CD8-positive, alpha-beta memory T cell (primary cell): ENCODE results near the gene GOLGA6L2. TPM values are rescaled to one million over a fixed set of nuclear protein-coding genes. Genes with fewer than 3 reads are reported as not detected.

Source experiments
- CTCF ChIA-PET: fragments of 350-600 bp; sonication (Branson Sonifier 250); formaldehyde crosslinking; loops from one replicate; lab custom pipeline; 2021; ENCODE audit warnings: antibody characterized with exemption; lab: Charles Lee
- POLR2A ChIA-PET: fragments of 350-600 bp; sonication (Branson Sonifier 250); formaldehyde crosslinking; loops from one replicate; lab custom pipeline; 2021; ENCODE audit warnings: antibody characterized with exemption; lab: Charles Lee
- DNase-seq, 5 donors: peaks; one replicate each; pipeline versions ENCODE4 v3.0.0 to v3.0.0-alpha.2; 2020 to 2022; ENCODE audit warnings: mixed read lengths in 1 of 5
- H3K27ac ChIP-seq: one replicate; pipeline ENCODE4 v1.7.0; 2013; ENCODE audit warnings: low read depth, mild to moderate bottlenecking, low read length, moderate library complexity
- H3K27me3 ChIP-seq: 2 replicates; pipeline ENCODE4 v1.7.0; 2013; ENCODE audit warnings: low read length, mild to moderate bottlenecking; ENCODE audit not compliant: insufficient read depth, poor library complexity, severe bottlenecking
- H3K36me3 ChIP-seq: 2 replicates; pipeline ENCODE4 v1.7.0; 2013; ENCODE audit warnings: mild to moderate bottlenecking, low read length, moderate library complexity; ENCODE audit not compliant: insufficient read depth
- H3K4me1 ChIP-seq: 2 replicates; pipeline ENCODE4 v1.7.0; 2013; ENCODE audit warnings: mild to moderate bottlenecking, low read length, moderate library complexity; ENCODE audit not compliant: insufficient read depth
- H3K4me3 ChIP-seq: 2 replicates; pipeline ENCODE4 v1.7.0; 2013; ENCODE audit warnings: mild to moderate bottlenecking, low read length
- H3K9me3 ChIP-seq: 2 replicates; pipeline ENCODE4 v1.7.0; 2013; ENCODE audit warnings: mild to moderate bottlenecking, low read length
- H3K27ac Mint-ChIP-seq, 8 donors: one replicate each; pipeline ENCODE4 v1.8.0; 2020 to 2021; ENCODE audit warnings: mixed read lengths in 8 of 8, mild to moderate bottlenecking in 6 of 8, inconsistent platforms in 3 of 8, moderate library complexity in 3 of 8
- H3K27me3 Mint-ChIP-seq, 2 donors: one replicate each; pipeline ENCODE4 v1.8.0; 2020 to 2021; ENCODE audit warnings: mixed read lengths in 2 of 2, mild to moderate bottlenecking in 1 of 2, moderate library complexity in 1 of 2
- H3K36me3 Mint-ChIP-seq, 3 donors: one replicate each; pipeline ENCODE4 v1.8.0; 2020 to 2021; ENCODE audit warnings: mixed read lengths in 3 of 3, inconsistent platforms in 1 of 3, mild to moderate bottlenecking in 1 of 3
- H3K4me1 Mint-ChIP-seq, 3 donors: one replicate each; pipeline ENCODE4 v1.8.0; 2020 to 2021; ENCODE audit warnings: mixed read lengths in 3 of 3, inconsistent platforms in 1 of 3, mild to moderate bottlenecking in 1 of 3
- H3K4me3 Mint-ChIP-seq, 7 donors: one replicate each; pipeline ENCODE4 v1.8.0; 2020 to 2021; ENCODE audit warnings: mixed read lengths in 7 of 7, mild to moderate bottlenecking in 6 of 7, moderate library complexity in 4 of 7, inconsistent platforms in 2 of 7
- H3K9me3 Mint-ChIP-seq, 5 donors: one replicate each; pipeline ENCODE4 v1.8.0; 2020 to 2022; ENCODE audit warnings: mixed read lengths in 5 of 5, mild to moderate bottlenecking in 3 of 5, moderate library complexity in 2 of 5, inconsistent platforms in 1 of 5
- polyA plus RNA-seq: library from polyadenylated mRNA; unstranded; fragments of 300-500 nt; fragmentation: Illumina TruSeq; gene quantifications from one replicate; pipeline ENCODE4 v1.2.3, GENCODE V29; 2021
- total RNA-seq, 2 experiments: library from RNA; stranded (reverse); gene quantifications; one replicate each; pipeline ENCODE4 v1.2.3, GENCODE V29; 2021

GOLGA6L2 gene
- total and polyA plus RNA-seq, 3 experiments from 2014 or later, result not detected

DNA sequence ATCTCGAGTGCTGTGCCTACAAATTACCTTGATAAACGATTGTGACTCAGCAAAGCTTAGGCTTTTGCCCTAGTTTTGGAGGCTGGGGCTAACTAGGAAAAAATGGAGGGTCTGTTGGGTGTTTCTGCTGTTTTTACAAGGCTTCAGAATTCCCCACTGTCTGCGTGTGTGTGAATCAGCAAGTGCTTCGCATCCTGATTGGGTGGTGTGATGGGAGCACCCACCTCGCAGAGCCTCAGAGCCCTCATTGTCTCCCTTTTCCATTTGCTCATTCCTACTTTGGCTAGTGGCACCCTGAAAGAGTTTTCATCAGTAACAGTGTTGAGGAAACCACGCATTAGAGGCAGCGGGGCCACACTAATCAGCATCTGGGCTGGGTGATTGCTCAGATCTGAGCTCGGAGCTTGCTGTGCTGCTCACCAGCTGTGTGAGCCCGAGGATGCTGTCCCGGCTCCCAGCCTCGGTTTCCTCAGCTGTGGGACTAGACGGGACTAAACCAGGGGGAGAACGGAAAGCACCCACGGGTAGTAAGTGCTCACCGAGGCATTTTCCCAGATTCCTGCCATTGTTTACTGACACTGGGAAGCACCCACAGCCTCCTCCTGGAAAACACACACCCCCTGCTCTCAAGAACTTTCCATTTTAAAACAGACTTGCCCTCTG, 51.9 kb downstream of the GOLGA6L2 start:
- CTCF ChIA-PET, result no interaction called here
- Mint-ChIP-seq H3K9me3 (peaks cover 0 to 2% (median 0%) of the 10 kb centered on the region in 5 donors), H3K36me3 (no peaks in the 10 kb centered on the region), H3K4me1 (no peaks in the 10 kb centered on the region), H3K27ac (no peak overlapping the region), H3K27me3 (peaks cover 6% of the 10 kb centered on the region in 2 donors), H3K4me3 (no peak overlapping the region)
- no peaks in the 10 kb centered on the region for H3K36me3 ChIP-seq
- POLR2A ChIA-PET, result no interaction called here
- no peak overlapping the region for H3K4me3 ChIP-seq
- no peaks in the 10 kb centered on the region for H3K27me3 ChIP-seq
- DNase-seq, result no peak
- no peaks in the 10 kb centered on the region for H3K9me3 ChIP-seq
- H3K27ac ChIP-seq, result no peak overlapping the region
- H3K4me1 ChIP-seq, result no peaks in the 10 kb centered on the region

Other genes with a start within 250 kb of the GOLGA6L2 start
- not detected for gene GOLGA6L26, start 113.0 kb downstream of the GOLGA6L2 start, total RNA-seq
- not detected for gene GOLGA6L26, start 113.0 kb downstream of the GOLGA6L2 start, polyA plus RNA-seq
- gene GOLGA8S, start 92.5 kb downstream of the GOLGA6L2 start, total RNA-seq, result under 1 TPM in 1 of 2 experiments, not detected in 1; 0.07 TPM
- gene GOLGA8S, start 92.5 kb downstream of the GOLGA6L2 start, polyA plus RNA-seq, result not detected
- gene MKRN3, start 118.4 kb upstream of the GOLGA6L2 start, total RNA-seq, result 1 to 10 TPM in 1 of 2 experiments, under 1 TPM in 1; 0.98 to 1.1 TPM
- gene MKRN3, start 118.4 kb upstream of the GOLGA6L2 start, polyA plus RNA-seq, result 3.0 TPM
- not detected for gene MAGEL2, start 200.6 kb upstream of the GOLGA6L2 start, total RNA-seq
- gene MAGEL2, start 200.6 kb upstream of the GOLGA6L2 start, polyA plus RNA-seq, result not detected
- 1 to 10 TPM in 1 of 2 experiments, under 1 TPM in 1; 0.77 to 1.2 TPM for gene NDN, start 240.1 kb upstream of the GOLGA6L2 start, total RNA-seq
- 0.81 TPM for gene NDN, start 240.1 kb upstream of the GOLGA6L2 start, polyA plus RNA-seq